ENCODE measurements around the gene EED. TPM values are rescaled to one million over a fixed set of nuclear protein-coding genes. Genes with fewer than 3 reads are reported as not detected.

Gene EED
- total RNA-seq, 1 experiment from 2014 or later, result 25.2 TPM

GRCh38 chr11:86198139-86198538, 46.4 kb upstream of the EED start:
- ATAC-seq (no peak), DNase-seq (ENCODE audit: low read depth, low spot score) (no peak)
- no peak overlapping the region for H3K4me2 ChIP-seq (ENCODE audit: low read length)
- H3K9ac ChIP-seq (ENCODE audit: low read length), result no peak overlapping the region
- H3K27me3 ChIP-seq (ENCODE audit: insufficient read depth, low read length), result no peaks in the 10 kb centered on the region
- peaks cover under 1 to 32% of the 10 kb centered on the region in 2 experiments; a peak in 3 of 4 replicates for H3K4me1 ChIP-seq (ENCODE audit: control insufficient read depth in 1 of 2, insufficient read depth in 2 of 2, low read length in 2 of 2)
- H3K9me2 ChIP-seq (ENCODE audit: insufficient read depth), result no peaks in the 10 kb centered on the region
- H3K36me3 ChIP-seq (ENCODE audit: control insufficient read depth in 1 of 2, insufficient read depth in 2 of 2, low read length in 2 of 2), result no peaks in the 10 kb centered on the region
- H4K20me1 ChIP-seq (ENCODE audit: insufficient read depth), result no peaks in the 10 kb centered on the region
- ChIA-PET POLR2A (no interaction called here), RAD21 (ENCODE audit: low non-redundant PET in 1 of 2, low total read pairs in 2 of 2, uncharacterized antibody in 2 of 2, unreplicated experiment in 2 of 2) (no interaction called here), CTCF (interaction anchor here (1.8 kb wide), 1 partner anchor 156 kb away, joined by 5 read pairs; no protein-coding TSS in a partner anchor)
- no peak overlapping the region for H3K27ac ChIP-seq (ENCODE audit: low read depth, low read length)
- H3K4me3 ChIP-seq (replicated peaks in 1 of 2; ENCODE audit: low read depth in 1 of 2, low read length in 2 of 2), result no peak overlapping the region
- intact Hi-C loops (cut with micrococcal nuclease), result loop anchor here (10.0 kb wide), 1 partner anchor 593 kb away; no protein-coding TSS in a partner anchor
- H2AFZ ChIP-seq (ENCODE audit: low read depth, low read length, poor library complexity, severe bottlenecking), result no peak overlapping the region
- BruUV-seq (replicated peaks), result no TSS peak
- H3K79me2 ChIP-seq (ENCODE audit: insufficient read depth, low read length), result no peaks in the 10 kb centered on the region
- no peak for TF ChIP-seq RAD21 (IDR thresholded peaks at IDR 0.05; ENCODE audit: low read depth)
- no peak for TF ChIP-seq EZH2 (IDR thresholded peaks at IDR 0.05)
- TF ChIP-seq SP1 (IDR thresholded peaks at IDR 0.05; ENCODE audit: low read depth), result no peak
- no peaks in the 10 kb centered on the region for H3K9me3 ChIP-seq (ENCODE audit: control insufficient read depth in 1 of 2, insufficient read depth in 1 of 2, low read depth in 1 of 2, low read length in 2 of 2)

GRCh38 chr11:86199354-86199753, 45.2 kb upstream of the EED start:
- Histone ChIP-seq H3K9me3 (ENCODE audit: control insufficient read depth in 1 of 2, insufficient read depth in 1 of 2, low read depth in 1 of 2, low read length in 2 of 2) (no peaks in the 10 kb centered on the region), H3K27ac (ENCODE audit: low read depth, low read length) (no peak overlapping the region), H3K36me3 (ENCODE audit: control insufficient read depth in 1 of 2, insufficient read depth in 2 of 2, low read length in 2 of 2) (no peaks in the 10 kb centered on the region), H3K4me2 (ENCODE audit: low read length) (no peak overlapping the region), H4K20me1 (ENCODE audit: insufficient read depth) (no peaks in the 10 kb centered on the region), H3K4me1 (ENCODE audit: control insufficient read depth in 1 of 2, insufficient read depth in 2 of 2, low read length in 2 of 2) (peaks cover 0 to 24% of the 10 kb centered on the region in 2 experiments; a peak in 2 of 4 replicates), H2AFZ (ENCODE audit: low read depth, low read length, poor library complexity, severe bottlenecking) (no peak overlapping the region), H3K4me3 (replicated peaks in 1 of 2; ENCODE audit: low read depth in 1 of 2, low read length in 2 of 2) (no peak overlapping the region), H3K9me2 (ENCODE audit: insufficient read depth) (no peaks in the 10 kb centered on the region), H3K79me2 (ENCODE audit: insufficient read depth, low read length) (no peaks in the 10 kb centered on the region), H3K9ac (ENCODE audit: low read length) (no peak overlapping the region), H3K27me3 (ENCODE audit: insufficient read depth, low read length) (no peaks in the 10 kb centered on the region)
- no peak for TF ChIP-seq CBX3 (IDR thresholded peaks at IDR 0.05; ENCODE audit: low read depth)
- no peak for TF ChIP-seq JUND (IDR thresholded peaks at IDR 0.05)
- no peak for TF ChIP-seq MAX (IDR thresholded peaks at IDR 0.05)
- TF ChIP-seq SRF (IDR thresholded peaks at IDR 0.05; ENCODE audit: low read depth), result no peak
- TF ChIP-seq ATF3 (IDR thresholded peaks at IDR 0.05), result no peak
- ATAC-seq (no peak), DNase-seq (ENCODE audit: low read depth, low spot score) (no peak)
- ChIA-PET POLR2A (no interaction called here), RAD21 (ENCODE audit: low non-redundant PET in 1 of 2, low total read pairs in 2 of 2, uncharacterized antibody in 2 of 2, unreplicated experiment in 2 of 2) (no interaction called here), CTCF (interaction anchor here (1.8 kb wide), 1 partner anchor 158 kb away, joined by 5 read pairs; no protein-coding TSS in a partner anchor)
- no TSS peak for BruUV-seq (replicated peaks)
- intact Hi-C loops (cut with micrococcal nuclease), result loop anchor here (10.0 kb wide), 1 partner anchor 595 kb away; no protein-coding TSS in a partner anchor

All from HCT116 (cell line).